ENCODE data around the gene EEF1AKMT1.

- TF ChIP-seq POLR2A (IDR thresholded peaks at IDR 0.05) (no peak), CTCF (IDR thresholded peaks at IDR 0.05) (no peak)
These were observed 71.2 kb downstream of the EEF1AKMT1 start for GRCh38 chr13:20702530-20702914.

All from heart left ventricle (tissue), 13 donors.